ENCODE results near the gene FADS6.
"Not testable (repeated sequence)": the region's sequence is repeated elsewhere in the genome, so short reads cannot be mapped to it uniquely, and the experiment has no call there.

The FADS6 gene

DNA sequence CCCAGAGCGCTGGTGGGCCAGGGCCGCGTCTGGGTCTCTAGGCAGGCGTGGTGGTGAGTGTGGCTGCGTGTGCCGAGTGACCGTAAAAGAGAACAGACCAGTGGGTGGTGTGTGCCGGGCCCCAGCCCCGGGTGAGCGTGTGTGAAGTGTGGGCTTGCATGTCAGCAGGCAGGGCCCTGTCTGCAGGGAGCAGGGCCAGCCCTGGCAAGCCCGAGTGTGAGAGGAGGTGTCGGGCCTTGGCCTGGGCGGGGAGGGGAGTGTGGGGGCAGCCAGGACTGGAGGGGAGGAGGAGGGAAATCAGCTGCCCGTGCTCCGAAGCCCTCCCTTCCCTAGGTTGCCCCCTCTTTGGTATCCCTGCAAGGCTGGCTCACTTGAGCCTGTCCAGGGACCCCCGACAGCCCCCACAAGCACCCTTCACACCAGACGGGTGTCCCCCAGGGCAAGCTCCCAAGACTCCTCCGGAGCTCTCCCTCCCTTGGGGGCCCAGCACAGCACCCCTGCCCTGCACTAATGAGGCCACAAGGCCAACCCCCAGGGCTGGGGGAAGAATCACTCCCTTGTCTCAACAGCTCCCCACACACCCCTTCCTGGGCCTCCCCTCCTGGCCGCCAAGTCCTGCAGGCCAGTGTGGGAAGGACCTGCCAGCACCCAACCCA, 27.7 kb upstream of the FADS6 start:
- DNase-seq (ENCODE audit: insufficient read length, low spot score) (no peak), FAIRE-seq (no peak)

DNA sequence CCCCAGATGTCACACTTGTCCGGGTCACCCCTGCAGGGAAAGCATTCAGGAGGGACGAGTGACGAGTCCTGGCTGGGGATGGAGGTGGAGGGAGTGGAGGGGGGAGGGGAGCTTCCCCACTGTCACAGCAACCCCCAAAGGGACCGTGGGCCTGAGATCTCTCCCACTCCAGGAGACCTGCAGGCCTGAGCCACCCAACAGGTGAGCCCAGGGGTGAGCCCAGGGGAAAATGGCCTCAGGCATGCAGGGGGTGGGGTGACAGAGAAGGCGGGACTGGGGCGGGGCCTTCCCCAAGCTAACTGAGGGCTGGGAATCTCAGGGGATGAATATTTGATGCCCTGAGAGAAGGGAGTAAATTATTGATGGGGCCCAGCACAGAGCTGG, 27.2 kb upstream of the FADS6 start:
- DNase-seq (ENCODE audit: insufficient read length, low spot score) (no peak), FAIRE-seq (no peak)

DNA sequence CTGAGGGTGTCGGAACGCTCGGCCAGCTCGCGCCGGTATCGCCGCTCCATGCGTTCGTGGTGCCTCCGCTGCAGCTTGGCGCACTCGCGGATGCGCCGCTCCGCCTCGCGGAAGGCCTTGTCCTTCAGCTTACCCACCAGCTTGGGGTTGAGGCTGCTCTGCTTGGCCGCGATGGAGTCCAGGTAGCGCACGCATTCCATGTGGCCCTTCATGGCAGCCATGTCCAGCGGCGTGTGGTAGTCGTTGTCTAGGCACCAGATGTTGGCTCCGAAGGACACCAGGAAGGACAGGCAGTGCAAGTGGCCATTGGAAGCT, 26.8 kb upstream of the FADS6 start:
- DNase-seq (ENCODE audit: insufficient read length, low spot score) (no peak), FAIRE-seq (no peak)

DNA sequence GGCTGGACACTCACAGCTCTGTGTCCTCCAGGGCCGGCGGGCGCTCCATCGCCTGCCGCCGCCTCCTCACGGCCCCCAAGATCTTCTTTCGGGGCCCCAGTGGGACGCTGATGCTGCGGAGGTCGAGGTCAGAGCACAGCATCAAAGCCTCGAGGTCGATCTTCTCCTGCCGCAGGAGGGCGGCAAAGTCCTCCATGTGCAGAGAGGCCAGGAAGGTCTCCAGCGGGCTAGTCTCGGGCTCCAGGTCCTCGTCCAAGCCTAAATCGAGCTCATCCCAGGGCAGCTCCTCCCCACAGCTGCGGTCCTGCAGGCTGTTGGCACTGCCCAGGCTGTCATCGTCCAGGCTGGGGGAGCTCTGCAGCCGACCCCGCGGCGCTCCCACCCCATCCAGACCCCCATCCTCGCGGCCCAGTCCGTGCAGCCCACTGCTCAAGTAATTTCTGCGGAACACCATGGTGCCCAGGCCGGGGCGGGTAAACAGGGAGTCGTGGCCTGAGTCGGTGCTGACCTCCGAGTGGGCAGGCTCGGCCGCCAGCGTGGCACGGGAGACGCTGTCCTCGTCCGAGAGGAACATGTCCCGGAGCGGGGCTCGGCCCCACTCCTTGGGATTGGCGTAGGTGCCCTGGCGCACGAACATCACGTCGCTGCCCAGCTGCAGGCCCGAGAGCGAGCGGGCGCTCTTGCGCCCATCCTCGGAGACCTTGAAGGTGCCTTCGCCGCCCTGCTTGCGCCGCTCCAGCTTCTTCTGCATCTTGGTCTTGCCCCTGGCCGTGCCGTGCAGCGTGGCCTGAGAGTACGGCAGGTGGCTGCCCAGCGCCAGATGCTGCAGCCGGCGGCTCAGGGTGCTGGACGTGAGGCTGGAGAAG, 26.2 kb upstream of the FADS6 start:
- no peak for FAIRE-seq
- DNase-seq (ENCODE audit: insufficient read length, low spot score) = no peak

DNA sequence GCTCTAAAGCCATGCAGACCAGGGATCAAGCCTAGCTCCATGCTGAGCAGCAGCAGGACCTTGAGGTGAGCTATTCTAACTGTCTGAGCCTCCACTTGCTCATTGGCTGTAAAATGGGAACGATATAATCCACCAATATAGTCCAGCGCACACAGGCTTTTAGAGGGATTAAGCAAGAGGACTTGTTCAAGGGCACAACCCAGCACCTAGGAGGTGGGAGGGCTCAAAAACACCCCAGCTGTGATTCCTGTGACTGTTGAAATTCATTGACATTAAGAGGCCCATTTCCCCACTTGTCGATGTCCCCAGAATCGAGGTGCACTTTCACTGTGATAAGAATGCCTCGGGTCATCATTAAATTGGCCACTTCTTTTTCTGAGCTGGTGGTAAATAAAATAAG, 25.5 kb upstream of the FADS6 start:
- FAIRE-seq (no peak), DNase-seq (ENCODE audit: insufficient read length, low spot score) (no peak)

DNA sequence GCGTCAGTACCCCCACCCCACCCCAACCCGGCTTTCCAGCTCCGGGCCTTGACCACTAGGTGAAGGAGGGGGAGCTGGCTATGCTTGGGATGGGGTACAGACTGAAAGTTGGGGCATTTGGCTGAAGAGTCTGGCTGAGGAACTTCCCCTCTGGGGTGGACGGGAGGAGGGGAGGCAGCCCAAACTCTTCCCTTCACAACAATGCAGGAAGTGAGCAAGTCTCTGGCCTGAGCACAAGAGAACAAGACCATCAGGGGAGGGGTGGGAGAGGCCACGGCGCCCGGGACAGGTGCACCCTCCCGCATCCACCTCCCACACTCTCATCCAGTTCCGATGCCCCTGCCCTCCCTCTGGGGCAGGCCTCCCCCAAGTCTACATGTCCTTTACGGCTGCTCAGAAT, 24.0 kb upstream of the FADS6 start:
- FAIRE-seq (no peak), DNase-seq (ENCODE audit: insufficient read length, low spot score) (no peak)

DNA sequence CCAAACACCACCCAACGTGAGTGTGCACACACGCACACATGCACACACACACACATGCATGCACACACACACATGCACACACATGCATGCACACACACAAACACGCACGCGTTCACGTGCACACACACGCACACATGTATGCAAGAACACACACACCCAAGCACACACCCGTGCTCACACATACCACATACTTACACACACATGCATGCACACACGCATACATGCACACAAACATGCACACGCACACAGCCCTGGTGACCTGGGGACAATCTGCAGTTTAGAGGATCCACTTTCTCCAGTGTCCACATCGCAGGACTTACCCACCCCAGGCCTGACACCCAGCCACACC, 23.4 kb upstream of the FADS6 start:
- DNase-seq (ENCODE audit: insufficient read length, low spot score) (no peak), FAIRE-seq (no peak)

DNA sequence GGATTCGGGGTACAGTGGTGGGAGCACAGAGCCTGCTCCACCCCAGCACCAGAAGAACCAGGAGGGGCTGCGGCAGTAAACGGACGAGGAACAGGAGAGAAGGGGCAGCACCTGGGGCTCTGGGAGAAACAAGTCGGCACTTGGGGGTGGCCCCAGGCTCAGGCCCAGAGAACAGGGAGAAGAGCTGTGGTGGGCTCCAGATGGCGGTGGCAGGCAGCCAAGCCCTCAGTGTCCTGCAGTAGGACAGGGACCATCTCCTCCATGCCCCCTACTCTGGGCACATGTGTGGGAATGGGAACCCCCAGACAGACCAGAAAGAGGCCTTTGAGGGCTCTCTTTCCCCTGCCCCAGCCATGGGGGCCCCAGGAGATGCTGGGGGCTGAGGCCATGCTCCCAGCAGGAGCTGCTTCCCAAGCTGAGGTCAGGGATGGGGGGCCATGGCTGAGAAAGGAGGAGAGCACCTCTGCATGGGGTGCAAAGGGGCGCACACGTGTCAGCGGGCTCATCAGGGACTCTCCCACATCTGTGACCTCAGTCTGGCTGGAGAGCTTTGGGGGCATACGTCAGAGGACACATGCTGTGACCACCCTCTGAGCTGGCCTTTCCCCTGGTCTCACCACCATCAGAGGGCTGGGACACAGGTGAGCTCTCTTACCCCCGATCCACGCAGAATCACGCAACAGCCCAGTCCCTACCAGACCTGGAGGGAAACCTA, 22.9 kb upstream of the FADS6 start:
- DNase-seq (ENCODE audit: insufficient read length, low spot score) (no peak), FAIRE-seq (no peak)

DNA sequence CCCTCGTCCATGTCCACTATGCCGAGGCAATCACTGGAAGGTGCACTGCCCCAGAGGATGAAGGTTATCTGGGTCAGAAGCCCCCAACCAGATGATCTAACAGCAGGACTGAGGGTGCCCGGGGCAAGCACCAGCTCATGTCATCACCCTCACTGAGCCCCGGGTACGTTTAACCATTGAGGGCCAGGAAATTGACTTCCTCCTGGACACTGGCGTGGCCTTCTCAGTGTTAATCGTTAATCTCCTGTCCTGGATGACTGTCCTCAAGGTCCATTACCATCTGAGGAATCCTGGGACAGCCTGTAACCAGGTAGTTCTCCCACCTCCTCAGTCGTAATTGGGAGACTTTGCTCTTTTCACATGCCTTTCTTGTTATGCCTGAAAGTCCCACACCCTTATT, 18.0 kb upstream of the FADS6 start:
- not testable (repeated sequence) for DNase-seq (ENCODE audit: insufficient read length, low spot score); FAIRE-seq

DNA sequence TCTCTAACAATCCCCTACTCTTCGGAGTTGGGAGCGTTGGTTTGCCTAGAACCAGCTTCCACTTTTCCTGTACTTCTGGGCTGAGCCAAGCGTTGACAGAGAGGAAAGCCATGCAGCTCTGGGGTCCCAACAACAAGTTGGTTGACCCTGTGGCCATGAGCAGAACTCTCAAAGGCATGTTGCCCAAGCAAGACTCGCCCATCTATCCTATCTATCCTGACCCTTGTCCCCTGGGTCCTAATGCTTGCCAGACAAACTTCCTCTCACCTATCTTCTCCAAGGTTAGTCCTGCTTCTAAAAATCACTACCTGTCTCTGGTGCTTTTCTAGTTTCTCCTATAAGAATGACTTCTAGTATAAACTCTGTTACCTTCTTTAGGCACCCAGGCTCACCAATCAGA, 15.7 kb upstream of the FADS6 start:
- not testable (repeated sequence) for FAIRE-seq; DNase-seq (ENCODE audit: insufficient read length, low spot score)

DNA sequence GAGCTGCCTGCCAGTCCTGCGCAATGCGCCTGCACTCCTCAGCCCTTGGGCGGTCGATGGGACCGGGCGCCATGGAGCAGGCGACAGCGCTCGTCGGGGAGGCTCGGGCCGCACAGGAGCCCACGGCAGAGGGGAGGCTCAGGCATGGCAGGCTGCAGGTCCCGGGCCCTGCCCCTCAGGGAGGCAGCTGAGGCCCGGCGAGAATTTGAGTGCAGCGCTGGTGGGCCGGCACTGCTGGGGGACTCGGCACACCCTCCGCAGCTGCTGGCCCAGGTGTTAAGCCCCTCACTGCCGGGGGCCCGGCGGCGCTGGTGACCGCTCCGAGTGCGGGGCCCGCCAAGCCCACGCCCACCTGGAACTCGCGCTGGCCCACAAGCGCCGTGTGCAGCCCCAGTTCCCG, 13.6 kb upstream of the FADS6 start:
- FAIRE-seq = no peak

DNA sequence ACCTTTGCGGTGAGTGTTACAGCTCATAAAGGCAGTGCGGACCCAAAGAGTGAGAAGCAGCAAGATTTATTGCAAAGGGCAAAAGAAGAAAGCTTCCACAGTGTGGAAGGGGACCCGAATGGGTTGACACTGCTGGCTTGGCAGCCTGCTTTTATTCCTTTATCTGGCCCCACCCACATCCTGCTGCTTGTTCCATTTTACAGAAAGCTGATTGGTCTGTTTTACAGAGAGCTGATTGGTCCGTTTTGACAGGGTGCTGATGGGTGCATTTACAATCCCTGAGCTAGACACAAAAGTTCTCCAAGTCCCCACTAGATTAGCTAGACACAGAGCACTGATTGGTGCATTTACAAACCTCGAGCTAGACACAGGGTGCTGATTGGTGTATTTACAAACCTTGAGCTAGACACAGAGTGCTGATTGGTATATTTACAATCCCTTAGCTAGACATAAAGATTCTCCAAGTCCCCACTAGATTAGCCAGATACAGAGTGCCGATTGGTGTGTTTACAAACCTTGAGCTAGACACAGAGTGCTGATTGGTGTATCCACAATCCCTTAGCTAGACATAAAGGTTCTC, 12.9 kb upstream of the FADS6 start:
- not testable (repeated sequence) for DNase-seq (ENCODE audit: insufficient read length, low spot score); FAIRE-seq

More for the DNA sequence above, 13.6 kb upstream of the FADS6 start:
- DNase-seq (ENCODE audit: insufficient read length, low spot score) = no peak

DNA sequence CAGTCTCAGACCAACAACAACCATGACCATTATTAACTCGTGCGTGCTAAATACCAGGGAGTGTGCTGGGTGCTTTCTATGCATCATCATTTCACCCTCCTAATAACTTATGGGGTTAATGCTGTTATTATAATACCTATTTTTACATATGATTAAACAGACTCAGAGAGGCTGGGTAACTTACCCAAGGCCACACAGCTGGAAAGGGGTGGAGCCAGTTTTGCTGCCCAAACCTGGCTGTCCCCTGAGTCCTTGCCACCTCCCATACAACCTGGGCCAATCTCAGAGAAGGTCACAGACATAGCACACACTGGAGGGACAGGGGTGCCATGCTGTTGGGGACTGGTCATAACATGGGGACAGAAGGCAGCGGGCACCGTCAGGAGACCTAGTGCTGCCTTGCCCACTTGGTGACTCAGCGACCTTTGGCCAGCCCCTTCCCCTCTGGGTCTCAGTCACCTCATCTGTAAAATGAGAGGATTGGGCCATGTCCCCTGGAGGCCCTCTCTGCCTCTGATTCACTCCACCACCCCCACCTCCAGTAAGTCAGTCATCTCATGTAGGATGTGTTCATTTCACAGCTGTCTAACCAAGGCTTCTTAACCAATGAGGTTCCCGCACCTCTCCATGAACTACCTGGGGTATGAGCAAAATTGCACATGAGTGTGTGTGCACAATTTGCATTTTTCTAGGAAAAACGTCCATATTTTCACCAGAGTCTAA, 11.4 kb upstream of the FADS6 start:
- no peak for FAIRE-seq

DNA sequence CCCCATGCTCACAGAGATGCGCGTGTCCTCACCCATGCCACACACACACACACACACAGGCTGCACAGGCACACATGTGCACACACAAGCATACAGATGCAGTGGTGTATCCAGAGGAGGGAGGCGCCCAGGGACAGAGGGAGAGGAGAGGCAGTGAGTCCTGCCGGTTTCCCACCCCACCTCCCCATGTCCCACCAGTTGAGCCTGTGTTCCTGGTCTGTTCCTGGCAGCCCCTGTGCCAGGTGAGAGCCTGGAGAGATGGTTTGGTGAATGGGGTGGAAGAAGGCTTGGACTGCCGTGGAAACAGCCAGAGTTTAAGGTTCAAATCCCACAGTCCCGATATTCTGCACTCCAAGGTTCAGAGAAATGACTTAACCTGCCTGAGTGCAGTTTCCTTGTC, 10.2 kb upstream of the FADS6 start:
- FAIRE-seq = no peak

More for the DNA sequence above, 11.4 kb upstream of the FADS6 start:
- DNase-seq (ENCODE audit: insufficient read length, low spot score) = no peak

DNA sequence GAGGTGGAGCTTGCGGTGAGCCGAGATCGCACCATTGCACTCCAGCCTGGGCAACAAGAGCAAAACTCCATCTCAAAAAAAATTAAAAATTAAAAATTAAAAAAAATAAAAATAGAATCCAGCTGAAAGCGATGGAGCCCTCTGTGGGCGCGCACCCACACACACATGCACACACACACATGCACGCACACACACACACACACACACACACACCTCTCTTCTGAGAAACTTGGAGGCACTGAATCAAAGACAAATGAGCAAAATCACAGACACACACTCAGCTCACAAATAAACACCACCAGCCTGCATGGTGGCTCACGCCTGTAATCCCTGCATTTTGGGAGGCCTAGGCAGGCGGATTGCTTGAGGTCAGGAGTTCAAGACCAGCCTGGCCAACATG, 9.6 kb upstream of the FADS6 start:
- no peak for DNase-seq (ENCODE audit: insufficient read length, low spot score)
- no peak for FAIRE-seq

More for the DNA sequence above, 10.2 kb upstream of the FADS6 start:
- DNase-seq (ENCODE audit: insufficient read length, low spot score) = no peak

DNA sequence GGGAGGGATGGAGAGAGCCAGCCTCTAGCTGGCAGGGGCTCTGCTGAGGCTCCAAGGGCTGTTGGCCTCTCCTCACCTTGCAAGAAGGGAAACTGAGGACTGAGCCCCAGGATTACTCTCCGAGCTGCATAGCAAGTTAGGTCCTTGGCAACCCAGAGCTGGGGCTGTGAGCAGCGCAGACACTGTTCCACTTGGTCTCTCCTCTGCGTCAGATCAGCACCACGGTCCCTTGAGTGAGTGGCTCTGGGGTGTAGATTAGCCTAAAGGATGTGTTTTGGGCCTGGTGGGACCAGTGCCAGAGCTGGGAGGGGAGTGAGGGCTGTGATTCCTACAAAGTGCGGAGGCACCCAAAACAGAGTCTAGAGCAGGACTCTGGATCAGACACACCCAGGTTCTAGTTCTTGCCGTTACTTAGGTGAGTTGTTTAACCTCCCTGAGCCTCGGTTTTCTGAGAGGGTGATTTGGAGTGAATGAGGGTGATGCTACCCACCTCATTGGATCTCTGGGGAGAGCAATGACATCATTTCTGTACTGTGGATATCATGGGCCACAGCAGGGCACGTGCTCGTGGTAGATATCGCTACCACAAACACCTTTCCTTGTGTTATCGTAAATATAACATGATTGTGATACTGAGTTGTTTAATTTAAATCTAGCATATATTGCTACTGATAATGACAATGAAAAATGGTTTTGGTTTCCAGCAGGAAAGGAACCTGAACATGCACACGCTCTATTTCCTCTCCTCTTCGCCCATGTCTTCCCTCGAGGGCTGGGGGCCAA, 8.1 kb upstream of the FADS6 start:
- FAIRE-seq = no peak
- DNase-seq (ENCODE audit: insufficient read length, low spot score) = no peak

DNA sequence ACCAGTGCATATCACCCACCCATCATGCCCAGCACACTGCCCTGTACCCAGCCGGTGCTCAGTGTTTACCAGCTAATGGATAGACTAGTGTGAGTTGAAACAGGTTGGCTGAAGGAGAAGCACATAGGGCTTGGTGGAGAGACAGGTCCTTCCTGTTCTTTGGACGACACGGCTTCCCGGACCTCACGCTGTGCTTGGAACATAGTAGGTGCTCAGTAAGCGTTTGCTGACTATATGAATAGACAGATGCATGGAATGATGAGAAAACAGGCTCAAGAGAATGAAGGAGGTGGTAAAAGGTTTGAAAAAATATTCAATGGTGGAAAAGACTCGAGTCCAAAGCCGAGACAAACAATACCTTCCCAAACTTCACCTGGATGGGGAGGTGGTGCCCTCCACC, 6.8 kb upstream of the FADS6 start:
- DNase-seq (ENCODE audit: insufficient read length, low spot score) = no peak
- FAIRE-seq = no peak

DNA sequence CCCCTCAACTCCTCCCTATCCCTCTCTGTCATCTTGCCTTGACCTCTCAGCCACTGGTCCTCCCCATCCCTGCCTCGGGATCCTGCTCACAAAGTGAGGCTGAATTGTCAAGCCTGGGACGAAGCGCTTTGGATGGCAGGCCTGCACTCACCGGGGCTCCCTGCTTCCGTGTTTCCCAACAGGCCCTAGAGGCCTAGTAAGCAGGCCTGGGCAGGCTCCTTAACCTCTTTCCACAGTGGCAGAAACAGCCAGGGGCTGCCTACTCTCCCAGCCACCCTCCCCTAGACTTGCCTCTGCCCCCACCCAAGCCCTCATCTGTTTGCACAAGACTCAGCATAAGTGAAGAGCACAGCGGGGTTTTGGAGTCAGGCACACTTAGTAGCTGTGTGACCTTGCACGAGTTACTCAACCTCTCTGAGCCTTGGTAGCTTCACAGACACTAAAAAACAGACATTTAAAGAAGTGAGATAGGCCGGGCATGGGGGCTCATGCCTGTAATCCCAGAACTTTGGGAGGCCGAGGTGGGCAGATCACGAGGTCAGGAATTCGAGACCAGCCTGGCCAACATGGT, 5.0 kb upstream of the FADS6 start:
- no peak for FAIRE-seq
- no peak for DNase-seq (ENCODE audit: insufficient read length, low spot score)

DNA sequence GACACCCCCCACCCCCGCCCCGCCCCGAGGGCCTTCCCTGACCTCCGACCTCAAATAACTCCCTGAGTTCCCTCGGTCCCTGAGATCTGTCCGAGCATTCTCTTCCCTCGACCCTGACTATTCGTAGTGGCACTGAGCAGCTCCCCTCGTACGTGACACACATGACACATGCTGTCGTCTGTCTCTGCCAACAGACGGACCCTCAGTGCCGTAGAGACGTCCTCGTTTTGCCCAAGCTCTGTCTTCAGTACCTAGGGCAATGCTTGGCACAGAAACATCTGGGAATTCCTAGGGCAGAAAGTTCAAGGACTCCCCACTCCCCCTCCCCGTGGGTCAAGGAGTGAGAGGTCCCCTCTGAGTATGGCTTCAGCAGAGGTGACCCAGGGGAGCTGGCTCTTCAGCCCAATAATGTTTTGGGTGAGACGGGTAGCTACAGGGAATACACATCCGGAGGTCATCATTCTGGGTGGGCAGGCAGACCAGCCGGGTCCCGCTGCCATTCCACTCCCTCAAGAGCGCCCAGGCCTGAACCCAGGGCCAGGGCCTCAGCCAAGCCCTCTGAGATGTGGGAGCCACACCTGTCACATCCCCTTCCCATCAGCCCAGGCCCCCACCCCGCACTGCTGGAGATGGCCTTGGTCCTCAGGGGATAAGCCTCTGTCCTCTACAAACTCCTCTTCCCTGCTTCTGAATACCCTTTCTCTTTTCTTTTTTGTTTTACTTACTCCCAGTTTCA, 671 bp upstream of the FADS6 start:
- DNase-seq (ENCODE audit: insufficient read length, low spot score) (no peak), FAIRE-seq (no peak)

All from GM19239 (cell line).